Lower leg skin (tissue), 3 donors: ENCODE measurements around the gene CREB5.

Experiments used
- POLR2A ChIP-seq, 2 donors: fragments of 450-650 bp; IDR thresholded peaks; one replicate each; pipeline ENCODE4 v1.6.1; 2016 to 2017; ENCODE audit warnings: antibody characterized with exemption in 2 of 2, mild to moderate bottlenecking in 1 of 2, moderate library complexity in 1 of 2
- TF ChIP-seq, protein P1 (sequence below), 3 donors: fragments of 450-650 bp; IDR thresholded peaks; one replicate each; pipeline ENCODE4 v1.5.1; 2016; ENCODE audit warnings: antibody characterized with exemption in 3 of 3, mild to moderate bottlenecking in 3 of 3, moderate library complexity in 2 of 3

DNA sequence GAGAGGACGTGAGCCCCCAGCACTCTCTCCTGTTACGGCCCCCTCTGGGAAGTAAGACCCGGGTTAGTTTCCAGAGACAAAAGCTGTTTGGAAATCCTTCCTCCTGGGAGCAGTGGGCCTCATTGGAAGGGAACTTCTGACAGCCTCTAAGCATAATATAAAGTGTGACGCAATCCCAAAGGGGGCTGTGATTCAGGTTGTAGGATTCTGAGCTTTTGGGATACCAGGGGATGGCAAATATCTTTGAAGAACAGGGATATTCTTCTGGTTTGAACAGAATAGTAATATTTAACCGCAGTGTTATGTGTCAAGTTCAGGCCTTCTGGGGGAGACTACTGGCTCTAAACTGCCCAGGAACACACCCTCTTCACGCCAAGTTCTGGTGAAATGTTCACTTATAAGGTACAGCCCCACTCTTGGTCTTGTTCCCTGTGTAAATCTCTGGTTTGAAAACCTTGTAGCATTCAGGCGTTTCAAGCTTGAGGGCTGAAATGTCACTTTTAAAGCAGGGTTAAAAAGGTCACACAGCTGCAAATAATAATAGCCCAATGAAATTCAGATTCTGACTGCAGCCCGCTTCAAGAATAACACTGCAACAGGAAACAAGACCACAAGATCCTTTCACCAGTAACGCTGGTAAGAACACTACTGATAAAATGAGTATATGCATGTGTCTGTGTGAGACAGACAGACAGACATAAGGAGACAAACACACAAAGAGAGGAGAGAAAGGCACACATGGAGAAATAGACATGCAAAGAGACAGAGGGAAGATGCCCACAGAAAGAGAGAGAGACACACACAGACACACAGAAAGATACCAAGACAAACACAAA lies 69.0 kb downstream of the CREB5 start:
- no peak for TF ChIP-seq POLR2A (IDR thresholded peaks at IDR 0.05)
- TF ChIP-seq, protein P1, sequence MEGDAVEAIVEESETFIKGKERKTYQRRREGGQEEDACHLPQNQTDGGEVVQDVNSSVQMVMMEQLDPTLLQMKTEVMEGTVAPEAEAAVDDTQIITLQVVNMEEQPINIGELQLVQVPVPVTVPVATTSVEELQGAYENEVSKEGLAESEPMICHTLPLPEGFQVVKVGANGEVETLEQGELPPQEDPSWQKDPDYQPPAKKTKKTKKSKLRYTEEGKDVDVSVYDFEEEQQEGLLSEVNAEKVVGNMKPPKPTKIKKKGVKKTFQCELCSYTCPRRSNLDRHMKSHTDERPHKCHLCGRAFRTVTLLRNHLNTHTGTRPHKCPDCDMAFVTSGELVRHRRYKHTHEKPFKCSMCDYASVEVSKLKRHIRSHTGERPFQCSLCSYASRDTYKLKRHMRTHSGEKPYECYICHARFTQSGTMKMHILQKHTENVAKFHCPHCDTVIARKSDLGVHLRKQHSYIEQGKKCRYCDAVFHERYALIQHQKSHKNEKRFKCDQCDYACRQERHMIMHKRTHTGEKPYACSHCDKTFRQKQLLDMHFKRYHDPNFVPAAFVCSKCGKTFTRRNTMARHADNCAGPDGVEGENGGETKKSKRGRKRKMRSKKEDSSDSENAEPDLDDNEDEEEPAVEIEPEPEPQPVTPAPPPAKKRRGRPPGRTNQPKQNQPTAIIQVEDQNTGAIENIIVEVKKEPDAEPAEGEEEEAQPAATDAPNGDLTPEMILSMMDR (IDR thresholded peaks at IDR 0.05): no peak
